Natural killer cell (primary cell): ENCODE data around the gene HYCC1. TPM values are rescaled to one million over a fixed set of nuclear protein-coding genes. Genes with fewer than 3 reads are reported as not detected.
"Not testable (repeated sequence)": the region's sequence is repeated elsewhere in the genome, so short reads cannot be mapped to it uniquely, and the experiment has no call there.

Experiments
- ATAC-seq, 3 donors: fragments of 150-1000 bp in 2 of 3; fragments of 200-7000 bp in 1 of 3; cut with Tn5 transposase; 1 replicate in 1 of 3; 2 replicates in 2 of 3; pipeline ENCODE4 v1.10.0; 2021; ENCODE audit warnings: mild to moderate bottlenecking in 2 of 3, moderate library complexity in 2 of 3
- DNase-seq, 2 donors: peaks; one replicate each; pipeline versions ENCODE4 v3.0.0 to v3.0.0-alpha.2; 2013 to 2021; ENCODE audit warnings: mixed read lengths in 1 of 2
- H3K27ac ChIP-seq: one replicate; pipeline ENCODE4 v1.5.1; 2013; ENCODE audit warnings: mild to moderate bottlenecking, low read length
- H3K27me3 ChIP-seq: one replicate; pipeline ENCODE4 v1.6.1; 2013; ENCODE audit warnings: low read length; ENCODE audit not compliant: control insufficient read depth, insufficient read depth
- H3K36me3 ChIP-seq: one replicate; pipeline ENCODE4 v1.6.1; 2013; ENCODE audit warnings: low read length; ENCODE audit not compliant: control insufficient read depth, insufficient read depth
- H3K4me1 ChIP-seq: one replicate; pipeline ENCODE4 v1.6.1; 2013; ENCODE audit warnings: low read length; ENCODE audit not compliant: control insufficient read depth, insufficient read depth
- H3K4me3 ChIP-seq: one replicate; pipeline ENCODE4 v1.5.1; 2013; ENCODE audit warnings: low read length
- H3K9me3 ChIP-seq: one replicate; pipeline ENCODE4 v1.6.1; 2013; ENCODE audit warnings: low read length; ENCODE audit not compliant: control insufficient read depth, insufficient read depth
- H3K27ac Mint-ChIP-seq, 2 donors: one replicate each; pipeline ENCODE4 v1.8.0; 2022; ENCODE audit warnings: mild to moderate bottlenecking in 2 of 2, mixed read lengths in 2 of 2, moderate library complexity in 1 of 2
- H3K27me3 Mint-ChIP-seq, 2 donors: one replicate each; pipeline ENCODE4 v1.8.0; 2022; ENCODE audit warnings: low read depth in 2 of 2, mixed read lengths in 2 of 2
- H3K36me3 Mint-ChIP-seq: one replicate; pipeline ENCODE4 v1.8.0; 2022; ENCODE audit warnings: mixed read lengths
- H3K4me1 Mint-ChIP-seq, 2 donors: one replicate each; pipeline ENCODE4 v1.8.0; 2022; ENCODE audit warnings: mixed read lengths in 2 of 2
- H3K4me3 Mint-ChIP-seq: one replicate; pipeline ENCODE4 v1.8.0; 2022; ENCODE audit warnings: mild to moderate bottlenecking, moderate library complexity, mixed read lengths
- H3K9me3 Mint-ChIP-seq, 2 donors: one replicate each; pipeline ENCODE4 v1.8.0; 2022; ENCODE audit warnings: mixed read lengths in 2 of 2
- CTCF ChIP-seq: fragments of 200-600 bp; IDR thresholded peaks from one replicate; pipeline ENCODE4 v1.8.0; 2022; ENCODE audit warnings: antibody characterized with exemption
- WGBS: methylation state at CpG from one replicate; pipeline ENCODE4 v1.1.7; 2013; ENCODE audit warnings: missing lambda C conversion rate; ENCODE audit not compliant: insufficient coverage; 5-methylcytosine and 5-hydroxymethylcytosine counted together
- intact Hi-C: fragments of 100-400 bp; cut with micrococcal nuclease; formaldehyde crosslinking; loops from one replicate; pipeline ENCODE4 v1.14.2; 2022
- total RNA-seq, 4 donors: library from RNA; stranded (reverse); fragments of 120-200 nt in 1 of 4; gene quantifications; one replicate each; pipeline versions ENCODE4 v1.2.3 to v1.2.4, GENCODE V29; 2013 to 2022

Gene HYCC1
- total RNA-seq, 3 donors from 2014 or later (not counting 1 experiment from before 2014, with no cell fraction given), result 30.1 to 44.8 (median 34.1) TPM

DNA sequence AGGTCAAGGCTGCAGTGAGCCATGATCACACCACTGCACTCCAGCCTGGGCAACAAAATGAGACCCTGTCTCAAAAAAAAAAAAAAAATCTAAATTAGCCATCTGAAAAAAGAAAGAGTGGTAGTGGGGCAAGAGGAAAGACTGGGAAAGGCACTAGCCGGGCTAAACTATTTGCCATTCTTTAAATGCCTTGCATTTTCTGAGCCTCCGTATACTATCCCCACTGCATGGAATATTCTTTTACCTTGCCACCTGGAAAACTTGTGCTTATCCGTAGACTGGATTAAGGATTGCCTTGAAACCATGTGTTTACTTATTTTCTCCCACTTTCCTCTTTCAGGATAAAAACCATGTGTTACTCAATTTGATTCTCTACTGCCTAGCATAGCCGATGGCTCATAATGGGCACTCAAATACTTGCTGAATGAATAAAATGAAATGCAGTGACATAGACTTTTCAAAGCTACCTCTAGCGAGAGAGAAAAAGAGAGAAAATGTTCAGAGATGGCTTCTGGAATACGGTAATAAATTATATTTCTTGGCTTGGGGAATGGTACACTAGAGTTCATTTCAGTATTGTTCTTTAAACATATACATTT is 30.6 kb downstream of the HYCC1 start:
- DNase-seq (no peak), ATAC-seq (no peak)
- Histone ChIP-seq H3K4me1 (no peaks in the 10 kb centered on the region), H3K36me3 (no peaks in the 10 kb centered on the region), H3K4me3 (no peak overlapping the region), H3K27me3 (no peaks in the 10 kb centered on the region), H3K27ac (no peak overlapping the region), H3K9me3 (no peaks in the 10 kb centered on the region)
- WGBS, result 95% methylated on average over 4 of the region's 6 CpGs
- H3K4me1 Mint-ChIP-seq, result peaks cover 0 to under 1% of the 10 kb centered on the region in 2 donors
- no peak for TF ChIP-seq CTCF
- H3K9me3 Mint-ChIP-seq, result no peaks in the 10 kb centered on the region
- no peak overlapping the region for H3K27ac Mint-ChIP-seq
- no peaks in the 10 kb centered on the region for H3K27me3 Mint-ChIP-seq
- intact Hi-C loops, result no loop called here
- H3K36me3 Mint-ChIP-seq, result no peaks in the 10 kb centered on the region
- no peak overlapping the region for H3K4me3 Mint-ChIP-seq

- Mint-ChIP-seq H3K4me1 (no peaks in the 10 kb centered on the region), H3K27ac (no peak overlapping the region), H3K27me3 (no peaks in the 10 kb centered on the region), H3K36me3 (no peaks in the 10 kb centered on the region), H3K9me3 (no peaks in the 10 kb centered on the region), H3K4me3 (no peak overlapping the region)
- Histone ChIP-seq H3K36me3 (no peaks in the 10 kb centered on the region), H3K9me3 (no peaks in the 10 kb centered on the region), H3K27me3 (no peaks in the 10 kb centered on the region), H3K4me3 (no peak overlapping the region), H3K27ac (no peak overlapping the region), H3K4me1 (no peaks in the 10 kb centered on the region)
- intact Hi-C loops, result no loop called here
- 94% methylated on average over 3 of the region's 3 CpGs for WGBS
- DNase-seq (no peak), ATAC-seq (no peak)
- TF ChIP-seq CTCF, result no peak
These were observed 33.5 kb downstream of the HYCC1 start for GRCh38 chr7:22980422-22980821.

- H3K27ac Mint-ChIP-seq, result no peak overlapping the region
- Histone ChIP-seq H3K27ac (no peak overlapping the region), H3K27me3 (no peaks in the 10 kb centered on the region), H3K4me1 (no peaks in the 10 kb centered on the region), H3K36me3 (no peaks in the 10 kb centered on the region), H3K4me3 (no peak overlapping the region), H3K9me3 (no peaks in the 10 kb centered on the region)
- H3K36me3 Mint-ChIP-seq, result peaks cover 3% of the 10 kb centered on the region
- DNase-seq (no peak), ATAC-seq (no peak)
- no peaks in the 10 kb centered on the region for H3K4me1 Mint-ChIP-seq
- H3K9me3 Mint-ChIP-seq, result no peaks in the 10 kb centered on the region
- intact Hi-C loops, result no loop called here
- WGBS, result 88% methylated on average over 1 of the region's 1 CpG
- no peak overlapping the region for H3K4me3 Mint-ChIP-seq
- TF ChIP-seq CTCF, result no peak
- H3K27me3 Mint-ChIP-seq, result no peaks in the 10 kb centered on the region
These were observed 34.1 kb downstream of the HYCC1 start for GRCh38 chr7:22979861-22980260.

GRCh38 chr7:22979251-22979650 is 34.7 kb downstream of the HYCC1 start:
- intact Hi-C loops, result no loop called here
- Mint-ChIP-seq H3K4me3 (no peak overlapping the region), H3K27me3 (no peaks in the 10 kb centered on the region), H3K36me3 (peaks cover 9% of the 10 kb centered on the region), H3K9me3 (no peaks in the 10 kb centered on the region), H3K4me1 (no peaks in the 10 kb centered on the region), H3K27ac (no peak overlapping the region)
- ATAC-seq (no peak), DNase-seq (no peak)
- Histone ChIP-seq H3K4me1 (no peaks in the 10 kb centered on the region), H3K36me3 (peaks cover 3% of the 10 kb centered on the region), H3K9me3 (no peaks in the 10 kb centered on the region), H3K27ac (no peak overlapping the region), H3K27me3 (no peaks in the 10 kb centered on the region), H3K4me3 (no peak overlapping the region)
- no peak for TF ChIP-seq CTCF
- WGBS, result 60% methylated on average over 1 of the region's 2 CpGs

GRCh38 chr7:22974636-22975035 is 39.3 kb downstream of the HYCC1 start:
- H3K4me1 Mint-ChIP-seq, H3K4me3 ChIP-seq, H3K9me3 Mint-ChIP-seq, DNase-seq, H3K27ac Mint-ChIP-seq, H3K36me3 ChIP-seq, H3K27me3 ChIP-seq, H3K4me1 ChIP-seq, H3K36me3 Mint-ChIP-seq, H3K27me3 Mint-ChIP-seq, H3K4me3 Mint-ChIP-seq, H3K27ac ChIP-seq, H3K9me3 ChIP-seq, ATAC-seq, intact Hi-C loops: not testable (repeated sequence)
- 75% methylated on average over 1 of the region's 3 CpGs for WGBS
